ENCODE data around the gene FGFBP2.

GRCh38 chr4:15963576-15963975, 601 bp upstream of the FGFBP2 start:
- TF ChIP-seq POLR2AphosphoS5 (IDR thresholded peaks at IDR 0.05) (peak in 2 of 3 donors; percentile 14 to 43), CTCF (IDR thresholded peaks at IDR 0.05 in 8 of 11, conservative IDR thresholded peaks at IDR 0.05 in 3 of 11) (no peak), POLR2A (IDR thresholded peaks at IDR 0.05) (no peak)

All from spleen (tissue), 7 donors.